ENCODE measurements around the gene PRCC.
"Not testable (repeated sequence)": the region's sequence is repeated elsewhere in the genome, so short reads cannot be mapped to it uniquely, and the experiment has no call there.

The PRCC gene

DNA sequence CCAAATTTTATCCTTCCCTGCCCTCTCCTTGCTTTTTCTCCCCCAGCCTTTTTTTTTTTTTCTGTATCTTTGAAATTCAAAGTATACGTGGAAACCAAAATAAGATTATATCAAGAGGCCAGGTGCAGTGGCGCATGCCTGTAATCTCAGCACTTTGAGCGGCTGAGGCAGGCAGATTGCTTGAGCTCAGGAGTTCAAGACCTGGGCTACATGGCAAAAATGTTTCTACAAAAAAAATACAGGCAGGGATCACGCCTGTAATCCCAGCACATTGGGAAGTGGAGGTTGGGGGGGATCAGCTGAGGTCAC lies 6.6 kb upstream of the PRCC start:
- DNase-seq (ENCODE audit: low read depth in 2 of 2): no peak

DNA sequence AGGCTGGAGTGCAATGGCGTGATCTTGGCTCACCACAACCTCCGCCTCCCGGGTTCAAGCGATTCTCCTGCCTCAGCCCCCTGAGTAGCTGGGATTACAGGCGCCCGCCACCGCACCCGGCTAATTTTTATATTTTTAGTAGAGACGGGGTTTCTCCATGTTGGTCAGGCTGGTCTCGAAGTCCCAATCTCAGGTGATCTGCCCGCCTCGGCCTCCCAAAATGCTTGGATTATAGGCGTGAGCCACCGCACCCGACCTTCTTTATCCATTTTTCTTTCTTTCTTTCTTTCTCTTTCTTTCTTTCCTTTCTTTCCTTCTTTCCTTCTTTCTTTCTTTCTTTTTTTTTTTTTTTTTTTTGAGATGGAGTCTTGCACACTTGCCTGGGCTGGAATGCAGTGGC lies 2.2 kb upstream of the PRCC start:
- DNase-seq (ENCODE audit: low read depth in 2 of 2): not testable (repeated sequence)

DNA sequence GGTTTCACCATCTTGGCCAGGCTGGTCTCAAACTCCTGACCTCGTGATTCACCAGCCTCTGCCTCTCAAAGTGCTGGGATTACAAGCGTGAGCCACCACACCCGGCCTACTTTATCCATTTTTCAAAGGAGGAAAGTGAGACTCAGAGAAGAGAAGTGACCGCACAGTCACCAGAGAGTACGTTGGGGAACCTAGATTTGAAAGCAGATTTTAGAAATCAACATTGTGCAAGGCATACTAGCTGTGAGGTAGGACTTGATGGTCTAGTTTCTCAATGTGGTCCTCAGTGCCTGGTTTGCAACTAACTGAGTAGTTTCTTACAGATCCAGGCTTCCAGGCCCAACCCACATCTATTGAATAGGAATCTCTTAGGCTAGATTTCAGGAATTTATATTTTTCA lies 1.7 kb upstream of the PRCC start:
- no peak for DNase-seq (ENCODE audit: low read depth in 2 of 2)

DNA sequence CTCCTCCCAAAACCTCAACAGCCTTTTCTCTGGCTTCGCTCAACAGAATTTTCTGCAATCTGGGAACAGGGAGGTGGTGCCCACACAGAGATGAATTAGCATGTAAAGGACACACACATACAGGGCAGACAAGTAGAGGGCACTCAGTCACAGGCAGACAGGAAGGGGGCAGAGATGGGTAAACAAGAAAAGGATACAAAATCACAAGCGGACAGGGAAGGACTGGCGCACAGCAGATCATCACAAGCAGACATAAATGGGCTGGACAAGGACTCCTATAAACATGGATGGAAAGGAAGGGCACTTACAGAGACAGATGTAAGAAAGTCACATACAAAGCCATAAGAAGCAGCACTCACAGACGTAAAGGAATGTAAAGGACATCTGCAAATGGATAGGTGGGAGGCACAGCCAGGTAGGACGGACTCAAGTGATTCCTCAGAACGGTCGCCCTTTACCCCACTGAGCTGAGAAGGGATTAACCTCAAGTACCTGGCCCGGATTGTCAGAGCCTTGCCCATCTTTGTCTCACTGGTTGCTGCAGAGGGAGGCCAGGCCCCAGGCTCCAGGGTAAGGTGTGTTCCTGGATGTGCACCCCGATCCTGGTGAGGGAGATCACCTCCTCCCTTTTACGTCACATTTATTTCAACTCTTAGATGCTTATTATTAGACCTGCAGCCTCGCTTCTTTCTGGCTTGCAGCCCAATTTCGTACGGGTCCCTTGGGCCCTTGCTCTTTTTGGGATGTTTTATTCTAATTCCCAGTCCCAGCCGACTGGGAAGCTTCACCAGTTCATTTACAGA lies 836 bp upstream of the PRCC start:
- DNase-seq (ENCODE audit: low read depth in 2 of 2): no peak

DNA sequence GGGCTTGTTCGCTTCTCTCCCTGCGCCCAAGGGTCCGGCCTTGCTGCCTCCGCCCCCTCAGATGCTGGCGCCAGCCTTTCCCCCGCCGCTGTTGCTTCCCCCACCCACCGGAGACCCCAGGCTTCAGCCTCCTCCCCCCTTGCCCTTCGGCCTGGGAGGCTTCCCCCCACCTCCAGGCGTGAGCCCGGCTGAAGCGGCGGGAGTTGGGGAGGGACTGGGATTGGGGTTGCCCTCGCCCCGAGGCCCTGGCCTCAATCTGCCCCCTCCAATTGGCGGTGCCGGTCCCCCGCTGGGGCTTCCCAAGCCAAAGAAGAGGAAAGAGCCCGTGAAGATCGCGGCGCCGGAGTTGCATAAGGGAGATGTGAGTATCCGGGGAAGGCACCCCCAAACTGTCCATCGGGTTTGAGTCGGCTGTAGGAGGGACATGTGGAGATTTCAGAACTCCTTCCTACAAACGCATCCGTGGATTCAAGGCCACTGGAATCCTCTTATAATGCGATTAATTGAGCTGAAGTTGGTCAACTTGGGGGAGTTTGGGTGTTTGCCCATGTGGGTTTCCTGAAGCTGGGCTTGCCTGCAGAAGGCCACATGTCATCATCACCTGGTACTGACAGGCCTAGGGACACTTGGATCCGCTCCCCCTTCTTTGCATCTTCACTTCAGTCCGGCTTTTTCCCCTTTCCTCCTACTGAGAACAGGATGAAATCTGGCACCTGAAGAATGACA lies 707 bp downstream of the PRCC start:
- DNase-seq (ENCODE audit: low read depth in 2 of 2): no peak

DNA sequence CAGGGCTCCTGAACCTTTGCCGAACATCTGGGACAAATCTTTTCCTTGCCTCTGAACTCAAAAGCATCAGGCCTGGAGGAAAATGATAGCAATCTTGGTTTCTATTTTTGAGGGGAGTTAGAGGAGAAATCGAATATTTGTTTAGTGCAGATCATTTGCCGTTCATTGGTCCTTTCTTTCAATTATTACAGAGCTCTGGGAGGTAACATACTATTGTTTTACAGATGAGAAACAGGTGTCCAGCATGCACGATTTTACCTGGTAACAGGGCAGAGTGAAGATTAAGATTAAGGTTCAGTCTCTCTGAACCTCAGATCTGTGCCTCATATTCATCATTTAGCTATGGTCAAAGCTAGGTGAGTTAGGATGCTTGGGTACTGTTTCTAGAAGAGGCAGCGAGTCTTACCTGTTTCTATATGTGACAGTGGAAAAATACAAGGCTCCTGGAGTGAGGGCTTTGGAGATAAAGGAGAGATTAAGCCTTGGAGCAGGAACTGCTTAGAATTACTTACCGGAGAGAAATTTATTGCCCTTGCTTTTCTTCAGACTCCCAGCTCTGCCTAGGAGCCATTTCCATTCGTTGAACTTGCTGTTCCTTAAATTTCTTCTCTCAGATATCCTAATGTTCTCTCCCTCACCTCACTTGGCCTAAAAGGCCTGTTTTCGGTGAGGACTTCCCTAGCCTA lies 1.4 kb downstream of the PRCC start:
- DNase-seq (ENCODE audit: low read depth in 2 of 2): no peak

DNA sequence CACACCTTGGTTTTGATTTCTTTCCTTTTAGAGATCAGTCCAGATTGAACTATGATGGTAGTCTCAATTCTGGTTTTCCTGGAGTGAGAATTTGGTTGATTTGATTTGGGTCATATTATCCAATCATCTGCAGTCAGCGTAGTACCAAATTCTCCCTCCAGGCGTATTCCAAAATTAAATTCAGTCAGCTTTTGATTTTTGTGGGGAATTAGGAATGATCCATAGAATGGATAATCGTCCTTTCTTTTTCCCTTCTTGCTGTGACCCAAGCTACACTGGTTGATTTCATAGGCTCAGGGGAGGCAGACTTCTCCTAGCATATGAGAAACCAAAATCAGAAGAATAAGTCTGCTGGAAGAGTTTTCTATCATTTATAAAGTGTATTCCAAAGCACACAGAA lies 4.9 kb downstream of the PRCC start:
- DNase-seq (ENCODE audit: low read depth in 2 of 2): no peak

DNA sequence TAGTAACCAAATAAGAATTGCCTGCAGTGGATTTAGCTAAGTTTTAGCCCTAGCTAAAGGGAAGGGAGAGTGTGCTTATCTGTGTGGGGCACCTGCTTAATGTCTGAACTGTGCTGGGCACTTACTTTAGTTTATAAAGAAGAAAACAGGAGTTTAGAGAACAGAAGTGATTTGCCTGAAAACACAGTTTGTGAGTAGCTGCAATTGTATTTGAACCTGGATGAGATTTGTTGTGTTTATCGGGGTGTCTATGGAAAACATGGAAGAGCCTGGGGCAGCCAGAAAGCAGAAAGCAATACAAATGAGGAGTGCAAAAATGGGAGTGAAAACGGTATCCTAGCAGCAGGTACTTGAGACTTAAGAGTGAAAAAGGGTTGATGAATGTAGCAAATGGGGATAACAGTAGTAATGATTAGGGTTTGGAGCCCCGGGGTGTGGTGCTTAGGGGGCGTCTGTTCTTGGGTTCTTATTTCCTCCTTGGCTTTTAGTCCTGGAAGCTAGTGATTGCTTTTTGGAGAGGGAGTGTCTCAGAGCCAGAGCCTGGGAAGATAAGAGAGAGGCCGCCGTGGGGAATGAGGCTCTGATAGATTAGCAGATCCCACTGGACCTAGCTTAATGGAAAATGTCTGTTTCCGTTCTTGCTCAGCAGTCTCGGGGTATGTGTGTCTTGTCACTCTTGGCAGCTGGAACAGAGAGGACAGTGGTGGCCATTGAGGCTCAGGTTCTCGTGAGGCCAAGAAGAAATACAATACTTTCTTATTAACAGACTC lies 5.6 kb downstream of the PRCC start:
- no peak for DNase-seq (ENCODE audit: low read depth in 2 of 2)

DNA sequence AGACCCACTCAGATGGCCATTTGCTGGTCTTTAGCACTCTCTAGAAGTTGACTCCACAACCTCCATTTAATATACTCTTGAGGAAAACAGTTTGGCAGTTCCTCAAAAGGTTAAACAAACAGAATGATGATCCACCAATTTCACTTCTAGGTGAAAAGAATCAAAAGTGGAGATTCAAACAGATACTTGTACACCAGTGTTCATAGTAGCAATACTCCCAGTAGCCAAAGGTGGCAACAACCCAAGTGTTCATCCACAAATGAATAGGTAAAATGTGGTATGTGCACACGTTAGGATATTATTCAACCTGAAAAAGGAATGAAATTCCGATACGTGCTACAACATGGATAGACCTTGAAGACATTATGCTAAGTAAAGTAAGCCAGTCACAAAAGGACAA lies 6.3 kb downstream of the PRCC start:
- no peak for DNase-seq (ENCODE audit: low read depth in 2 of 2)

DNA sequence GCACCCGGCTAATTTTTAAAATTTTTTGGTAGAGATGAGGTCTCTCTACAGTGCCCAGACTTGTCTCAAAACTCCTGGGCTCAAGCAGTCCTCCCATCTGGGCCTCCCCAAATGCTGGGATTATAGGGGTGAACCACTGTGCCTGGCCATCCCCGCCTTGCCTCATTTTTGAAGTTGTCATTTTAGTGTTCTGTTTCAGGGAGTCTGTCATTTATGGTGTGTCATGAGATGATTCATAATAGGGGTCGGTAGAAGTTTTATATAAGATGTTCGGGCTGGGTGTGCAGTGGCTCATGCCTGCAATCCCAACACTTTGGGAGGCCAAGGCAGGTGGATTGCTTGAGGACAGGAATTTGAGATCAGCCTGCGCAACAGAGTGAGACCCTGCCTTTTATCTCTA lies 8.5 kb downstream of the PRCC start:
- no peak for DNase-seq (ENCODE audit: low read depth in 2 of 2)

DNA sequence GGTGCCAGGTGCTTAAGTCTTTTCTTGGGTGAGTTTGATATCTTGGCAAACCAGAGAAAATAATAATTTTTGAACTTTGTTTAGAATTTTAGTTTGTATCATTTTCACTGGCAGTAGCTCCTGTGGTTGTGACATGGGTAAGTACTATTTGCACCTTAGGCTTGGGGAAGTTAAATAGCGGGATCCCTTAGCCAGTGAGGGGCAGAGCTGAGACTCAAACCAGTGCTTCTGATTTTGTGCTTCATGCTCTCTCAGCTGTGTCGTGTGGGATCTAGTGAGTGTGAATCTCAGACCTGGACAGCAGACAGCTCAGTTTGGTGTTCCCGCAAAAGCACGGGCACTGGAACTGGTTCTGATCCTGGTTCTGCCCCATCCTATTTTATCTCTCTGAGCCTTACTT lies 9.6 kb downstream of the PRCC start:
- DNase-seq (ENCODE audit: low read depth in 2 of 2): no peak

DNA sequence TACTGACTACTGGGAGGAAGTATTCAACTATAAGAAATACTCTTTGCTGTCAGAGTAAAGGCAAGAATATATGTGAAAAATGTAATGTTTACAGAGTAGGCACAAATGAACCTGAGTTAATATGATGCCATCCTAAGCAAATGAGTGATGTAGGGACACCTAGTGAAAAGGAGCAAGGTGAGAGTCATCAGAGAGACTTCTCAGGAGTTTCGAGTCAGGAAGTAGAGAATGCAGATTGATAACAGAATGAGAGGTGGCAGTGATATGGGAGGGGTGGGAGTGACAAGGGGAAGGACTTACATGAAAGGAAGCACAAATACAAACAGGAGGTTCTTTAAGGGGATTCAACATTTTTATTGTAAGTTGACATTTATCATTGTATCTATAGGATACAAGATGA lies 10.2 kb downstream of the PRCC start:
- DNase-seq (ENCODE audit: low read depth in 2 of 2): no peak

DNA sequence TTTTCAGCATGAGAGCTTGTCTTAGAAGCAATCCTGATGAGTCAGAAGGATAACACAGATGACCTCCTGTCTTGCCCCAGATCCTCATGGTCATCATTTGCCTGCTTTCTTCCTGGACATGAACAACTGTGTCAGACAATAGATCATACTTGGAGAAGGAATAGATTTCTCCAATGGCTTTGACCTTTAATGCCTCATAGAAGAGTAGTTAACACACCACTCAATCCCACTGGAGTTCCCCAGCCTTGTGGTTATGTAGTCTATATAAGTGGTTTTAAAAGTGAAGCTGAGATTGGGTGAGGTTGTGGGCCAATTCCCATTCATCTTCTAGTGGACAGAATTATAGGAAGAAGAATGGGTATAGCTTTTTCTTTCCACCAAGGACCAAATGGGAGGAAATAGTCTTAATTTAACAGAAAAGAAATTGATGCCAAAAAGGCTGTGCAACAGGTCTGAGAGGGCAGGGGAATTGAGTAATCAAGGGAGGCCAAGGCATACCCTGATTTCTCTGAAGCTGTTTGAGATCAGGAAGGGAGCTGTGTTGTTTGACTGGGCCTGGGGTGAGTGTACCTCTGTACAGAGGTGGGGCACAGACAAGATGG lies 14.4 kb downstream of the PRCC start:
- DNase-seq (ENCODE audit: low read depth in 2 of 2): no peak

DNA sequence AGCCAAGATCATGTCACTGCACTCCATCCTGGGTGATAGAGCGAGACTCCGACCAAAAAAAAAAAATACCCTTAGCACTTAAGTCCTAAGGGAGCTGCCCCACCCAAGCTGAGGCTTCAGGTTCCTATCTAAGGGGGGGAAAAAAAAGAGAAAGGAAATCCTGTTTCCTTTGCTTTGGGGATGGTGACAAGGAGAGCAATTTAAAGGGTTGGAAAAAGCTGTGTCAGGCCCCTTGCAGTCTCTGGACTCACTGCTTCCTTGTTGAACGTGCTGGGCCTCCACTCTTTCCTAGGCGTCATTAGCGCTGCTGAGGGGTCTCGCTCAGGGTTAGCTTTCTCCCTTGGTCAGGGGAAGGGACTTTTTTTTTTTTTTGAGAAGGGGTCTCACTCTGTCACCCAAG lies 18.1 kb downstream of the PRCC start:
- no peak for DNase-seq (ENCODE audit: low read depth in 2 of 2)

DNA sequence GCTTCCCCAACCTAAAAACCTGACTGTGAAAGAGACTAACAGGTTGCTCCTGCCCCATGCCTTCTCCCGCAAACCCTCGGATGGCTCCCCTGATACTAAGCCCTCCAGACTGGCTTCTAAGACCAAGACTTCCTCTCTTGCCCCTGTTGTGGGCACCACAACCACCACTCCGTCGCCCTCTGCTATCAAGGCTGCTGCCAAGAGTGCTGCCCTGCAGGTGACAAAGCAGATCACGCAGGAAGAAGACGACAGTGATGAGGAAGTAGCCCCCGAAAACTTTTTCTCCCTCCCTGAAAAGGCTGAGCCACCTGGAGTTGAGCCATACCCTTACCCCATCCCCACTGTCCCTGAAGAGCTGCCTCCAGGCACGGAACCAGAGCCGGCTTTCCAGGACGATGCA lies 19.3 kb downstream of the PRCC start:
- no peak for DNase-seq (ENCODE audit: low read depth in 2 of 2)

DNA sequence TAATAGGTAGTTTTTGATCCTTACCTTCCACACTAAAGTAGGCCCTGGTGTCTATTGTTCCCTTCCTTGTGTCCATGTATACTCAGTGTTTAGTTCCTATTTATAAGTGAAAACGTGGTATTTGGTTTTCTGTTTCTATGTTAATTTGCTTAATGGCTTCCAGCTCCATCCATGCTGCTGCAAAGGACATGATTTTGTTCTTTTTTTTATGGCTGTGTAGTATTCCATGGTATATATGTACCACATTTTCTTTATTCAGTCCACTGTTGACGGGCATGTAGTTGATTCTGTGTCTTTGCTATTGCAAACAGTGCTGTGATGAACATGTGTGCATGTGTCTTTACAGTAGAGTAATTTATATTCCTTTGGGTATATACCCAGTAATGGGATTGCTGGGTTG lies 20.8 kb downstream of the PRCC start:
- DNase-seq (ENCODE audit: low read depth in 2 of 2): no peak

DNA sequence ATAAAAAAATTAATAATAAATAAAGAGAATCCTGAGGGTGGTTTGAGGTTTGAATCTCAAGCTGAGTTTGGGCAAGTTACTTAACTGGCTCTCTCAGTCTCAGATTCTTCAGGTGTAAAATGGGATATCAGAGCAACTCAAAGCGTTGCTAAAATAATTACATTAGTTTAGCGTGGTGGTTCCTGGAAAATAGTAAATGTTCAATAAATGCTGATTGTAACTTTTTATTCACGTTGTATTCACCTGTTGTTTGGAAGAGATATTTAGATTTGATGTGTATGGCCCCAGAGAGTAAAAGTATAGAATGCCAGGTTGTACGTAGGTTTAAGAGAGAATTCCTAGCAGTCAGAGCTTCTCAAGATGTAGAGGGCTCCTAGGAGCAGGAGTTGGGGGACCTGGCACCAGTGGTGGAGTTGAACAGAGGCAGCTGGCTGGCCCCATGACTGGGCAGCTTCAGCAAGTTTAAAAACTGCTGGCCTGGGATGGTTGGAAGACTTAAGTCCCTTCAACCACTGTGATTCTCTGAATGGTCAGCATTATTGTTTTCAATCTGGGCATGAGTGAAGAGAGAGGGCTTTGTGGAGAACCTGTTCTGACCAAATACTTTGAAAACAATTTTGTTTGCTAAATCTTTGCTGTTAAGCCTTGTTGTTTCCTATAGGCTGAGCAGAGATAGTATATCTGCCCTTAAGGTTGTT lies 22.4 kb downstream of the PRCC start:
- no peak for DNase-seq (ENCODE audit: low read depth in 2 of 2)

DNA sequence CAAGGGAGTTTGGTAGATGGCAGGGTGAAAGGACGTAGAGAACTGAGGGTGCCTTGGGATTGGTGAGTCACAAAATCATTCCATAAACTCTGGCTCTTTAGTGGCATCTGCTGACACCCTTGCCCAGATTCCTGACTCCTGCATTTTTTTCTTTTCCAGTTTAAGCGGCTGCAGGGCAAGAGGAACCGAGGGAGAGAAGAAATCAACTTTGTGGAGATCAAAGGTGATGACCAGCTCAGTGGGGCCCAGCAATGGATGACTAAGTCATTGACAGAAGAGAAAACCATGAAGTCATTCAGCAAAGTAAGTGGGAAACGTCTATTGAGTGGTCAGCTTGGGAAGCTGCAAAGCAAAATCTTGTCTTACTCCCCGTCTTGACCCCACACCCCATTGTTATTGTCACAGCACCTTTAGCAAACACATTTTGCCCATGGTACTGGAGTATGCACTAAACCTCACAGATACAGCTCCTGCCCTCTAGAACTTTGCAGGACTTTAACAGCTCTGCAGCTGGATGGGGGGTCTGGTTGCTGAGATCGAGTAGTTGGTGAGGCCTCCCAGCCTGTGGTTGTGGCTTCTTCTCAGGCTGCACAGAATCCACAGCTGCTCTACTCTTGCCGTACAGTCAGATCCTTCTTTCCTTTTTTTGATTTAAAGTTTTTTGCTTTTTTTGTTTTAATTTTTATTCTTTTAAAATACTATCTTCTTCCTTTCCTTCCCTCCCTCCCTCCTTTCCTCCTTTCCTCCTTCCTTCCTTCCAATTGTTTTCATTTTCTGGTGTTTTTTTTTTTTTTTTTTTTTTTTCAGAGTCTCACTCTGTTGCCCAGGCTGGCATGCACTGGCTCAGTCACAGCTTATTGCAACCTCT lies 27.4 kb downstream of the PRCC start:
- no peak for DNase-seq (ENCODE audit: low read depth in 2 of 2)

DNA sequence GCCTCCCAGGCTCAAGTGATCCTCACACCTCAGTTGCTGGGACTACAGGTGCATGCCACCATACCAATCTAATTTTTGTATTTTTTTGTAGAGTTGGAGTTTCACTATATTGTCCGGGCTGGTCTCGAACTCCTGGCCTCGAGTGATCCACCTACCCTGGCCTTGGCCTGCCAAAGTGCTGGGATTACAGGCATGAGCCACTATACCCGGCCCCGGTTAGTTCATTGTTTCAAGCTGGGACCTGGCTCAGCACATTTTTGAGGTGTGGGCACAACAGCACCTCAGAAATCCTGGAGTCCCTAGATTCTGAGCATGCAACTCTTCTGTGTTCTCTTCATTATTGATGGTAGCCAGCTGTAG lies 28.0 kb downstream of the PRCC start:
- DNase-seq (ENCODE audit: low read depth in 2 of 2): no peak

DNA sequence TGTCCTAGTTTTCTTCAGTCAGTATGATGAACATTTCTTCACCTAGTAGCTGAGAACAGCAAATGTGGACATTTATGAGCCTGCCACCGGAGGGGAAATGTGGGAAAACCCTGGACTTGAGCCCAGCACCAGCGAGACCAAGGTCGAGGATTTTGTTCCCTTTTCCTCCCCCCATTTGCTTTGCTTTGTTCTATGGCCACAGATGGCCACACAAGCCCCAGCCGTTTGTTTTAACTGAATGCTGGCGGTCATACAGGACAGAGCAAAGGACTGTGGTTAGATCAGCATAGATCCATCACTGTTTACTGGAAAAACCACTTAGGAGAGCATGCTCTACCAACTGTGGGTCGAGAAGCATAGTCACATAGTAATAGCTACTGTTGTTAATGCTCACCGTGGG lies 28.5 kb downstream of the PRCC start:
- no peak for DNase-seq (ENCODE audit: low read depth in 2 of 2)

Measured in activated CD4-positive, alpha-beta T cell treated with anti-CD3 and anti-CD28 coated beads for 24 hours (primary cell).